ENCODE results near the gene DAB1.

DAB1 gene

DNA sequence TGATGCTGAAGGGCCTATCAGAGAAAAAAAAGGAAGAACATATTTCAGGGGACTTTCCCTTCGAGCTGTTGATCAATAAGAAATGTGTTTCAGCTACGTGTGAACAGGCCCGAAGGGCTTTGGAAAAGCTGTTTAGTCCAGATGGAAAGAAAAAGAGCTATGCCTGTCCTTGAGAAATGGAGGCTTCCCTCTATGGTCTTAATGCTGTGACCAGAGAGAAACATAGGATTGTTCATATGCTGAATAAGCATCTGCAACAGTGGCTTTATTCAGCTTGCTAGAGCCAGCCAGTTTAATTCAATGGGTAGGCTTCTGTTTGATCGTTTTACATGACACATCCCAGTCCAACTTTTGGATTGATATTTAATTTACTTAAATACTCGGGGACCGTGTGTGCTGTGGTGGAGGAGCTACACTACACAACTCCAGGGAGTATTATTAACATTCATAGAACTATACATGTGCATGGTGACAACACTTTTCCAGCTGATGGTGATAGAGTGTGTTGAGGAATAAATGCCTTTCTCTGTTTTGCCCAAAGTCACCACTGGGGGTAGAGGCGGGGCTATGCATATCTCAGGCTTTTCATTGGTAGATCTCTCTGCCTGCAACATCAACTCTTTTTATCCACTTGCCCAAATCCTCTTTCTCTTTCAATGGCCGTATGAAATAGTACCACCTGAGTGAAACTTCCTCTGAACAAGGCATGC lies 351.3 kb downstream of the DAB1 start:
- peak; percentile 22 for DNase-seq (ENCODE audit: low spot score)

DNA sequence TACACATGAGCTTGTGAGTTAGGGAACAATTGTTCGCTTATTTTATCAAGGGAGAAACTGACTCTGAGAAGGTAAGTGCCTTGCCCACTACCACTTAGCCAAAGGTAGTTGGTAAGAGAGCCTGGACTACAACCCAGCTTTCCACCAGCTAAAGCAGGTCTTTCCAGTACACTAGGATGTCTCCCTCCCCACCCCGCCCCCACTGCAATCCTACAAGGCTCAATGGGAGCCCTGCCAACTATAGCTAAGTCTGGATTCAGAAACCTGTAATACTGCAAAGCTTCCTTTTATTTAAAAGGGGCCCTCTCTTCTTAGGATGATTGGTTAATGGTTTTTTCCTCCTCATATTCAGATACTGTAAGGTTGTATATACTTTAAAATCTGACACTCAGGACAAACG lies 356.0 kb downstream of the DAB1 start:
- no peak for DNase-seq (ENCODE audit: low spot score)

GRCh38 chr1:57066980-57067610 lies 356.8 kb downstream of the DAB1 start:
- DNase-seq (ENCODE audit: low spot score), result no peak

- no peak for DNase-seq (ENCODE audit: low spot score)
These were observed 358.4 kb downstream of the DAB1 start for GRCh38 chr1:57065442-57065841.

DNA sequence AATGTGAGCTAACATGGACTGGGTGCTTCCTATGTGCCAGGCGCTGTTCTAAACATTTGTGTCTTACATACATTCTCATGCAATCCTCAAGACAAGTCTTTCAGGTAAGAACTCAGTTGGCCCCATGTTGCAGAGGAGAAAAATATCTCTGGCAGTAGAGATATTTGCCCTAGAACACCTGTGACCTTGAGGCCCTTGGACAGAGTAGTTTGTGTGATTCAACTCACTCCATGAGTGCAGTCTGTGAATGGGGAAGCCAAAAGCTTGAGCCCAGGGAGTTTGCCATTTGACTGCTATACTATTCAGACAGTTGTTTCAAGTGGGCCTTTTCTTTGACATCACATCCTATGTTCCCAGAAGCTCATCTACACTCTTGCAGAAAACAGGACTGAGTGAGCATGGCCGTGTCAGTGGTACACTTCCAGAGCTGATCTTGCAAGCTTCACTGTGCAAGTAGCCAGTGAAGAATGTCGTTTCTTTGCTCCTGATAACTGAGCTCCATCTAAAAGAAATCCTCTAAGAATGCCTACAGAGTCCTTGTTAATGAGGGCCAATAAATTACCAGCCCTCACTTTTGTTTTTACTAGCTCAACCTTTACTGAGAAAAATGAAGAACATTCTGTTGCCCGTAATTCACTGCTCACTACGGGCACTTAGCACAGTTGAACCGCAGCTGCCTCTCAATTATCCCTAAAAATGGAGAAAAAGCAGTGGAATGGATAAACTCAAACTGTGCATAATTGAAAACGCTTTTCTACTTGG lies 359.3 kb downstream of the DAB1 start:
- no peak for DNase-seq (ENCODE audit: low spot score)

GRCh38 chr1:57063406-57064125 lies 360.3 kb downstream of the DAB1 start:
- DNase-seq (ENCODE audit: low spot score), result no peak

- no peak for DNase-seq (ENCODE audit: low spot score)
These were observed 362.5 kb downstream of the DAB1 start for GRCh38 chr1:57061369-57061768.

- no peak for DNase-seq (ENCODE audit: low spot score)
These were observed 363.4 kb downstream of the DAB1 start for GRCh38 chr1:57060451-57060850.

DNA sequence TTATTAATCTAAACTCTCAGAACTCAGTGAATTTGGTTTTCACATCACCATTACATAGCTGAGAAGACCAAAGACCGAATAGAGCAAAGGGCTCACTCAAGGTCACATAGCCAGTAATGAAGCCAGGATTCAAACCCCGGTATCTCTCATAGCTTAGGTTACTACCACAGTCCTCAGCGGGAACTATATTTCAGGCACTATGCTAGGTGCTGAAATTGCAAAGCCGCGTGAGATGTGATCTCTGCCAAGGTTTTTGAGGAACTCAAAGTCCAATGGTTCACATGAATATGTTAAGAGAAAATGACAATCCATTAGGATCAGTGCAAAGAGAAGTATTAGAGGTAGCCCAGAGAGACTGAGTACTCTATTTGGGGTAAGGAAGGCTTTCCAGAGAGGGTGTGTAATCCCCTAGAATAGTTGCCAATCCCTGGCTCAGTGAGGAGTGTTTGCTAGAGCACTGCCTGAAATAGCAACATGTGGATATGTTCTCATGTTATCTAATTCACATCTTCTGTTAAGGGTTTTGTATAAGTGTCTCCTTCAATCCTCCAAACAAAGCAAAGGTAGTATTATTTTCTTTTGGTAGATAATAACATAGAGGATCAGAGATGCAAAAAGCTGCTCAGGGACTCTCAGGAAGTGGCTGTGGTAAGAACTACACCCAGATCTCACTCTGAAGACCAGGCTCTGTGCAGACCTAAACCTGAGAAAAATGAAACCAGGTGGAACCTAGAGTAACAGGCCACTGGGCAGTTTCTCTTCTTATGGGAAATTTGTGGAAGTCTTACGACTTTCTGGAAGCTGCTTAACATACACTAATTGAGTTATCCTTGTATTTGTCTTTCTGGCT lies 365.0 kb downstream of the DAB1 start:
- DNase-seq (ENCODE audit: low spot score), result no peak

DNA sequence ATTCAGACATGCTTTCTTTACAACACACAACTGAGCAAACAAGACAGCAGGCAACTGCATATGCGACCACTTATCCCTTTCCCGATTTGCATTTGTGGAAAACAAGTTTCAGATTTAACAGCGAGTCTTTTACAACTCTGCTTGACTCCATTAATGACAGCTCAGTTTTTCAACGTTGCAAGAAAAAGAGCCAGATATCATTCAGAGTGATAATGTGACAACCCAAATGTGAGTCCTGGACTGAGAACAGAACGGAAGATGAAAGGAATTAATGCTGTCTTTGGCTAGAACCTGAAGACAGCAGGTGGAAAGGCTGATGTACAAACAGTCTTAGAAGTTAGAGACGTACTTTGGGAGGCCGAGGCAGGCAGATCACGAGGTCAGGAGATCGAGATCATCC lies 375.0 kb downstream of the DAB1 start:
- no peak for DNase-seq (ENCODE audit: low spot score)

- no peak for DNase-seq (ENCODE audit: low spot score)
These were observed 377.4 kb downstream of the DAB1 start for GRCh38 chr1:57046462-57046861.

DNA sequence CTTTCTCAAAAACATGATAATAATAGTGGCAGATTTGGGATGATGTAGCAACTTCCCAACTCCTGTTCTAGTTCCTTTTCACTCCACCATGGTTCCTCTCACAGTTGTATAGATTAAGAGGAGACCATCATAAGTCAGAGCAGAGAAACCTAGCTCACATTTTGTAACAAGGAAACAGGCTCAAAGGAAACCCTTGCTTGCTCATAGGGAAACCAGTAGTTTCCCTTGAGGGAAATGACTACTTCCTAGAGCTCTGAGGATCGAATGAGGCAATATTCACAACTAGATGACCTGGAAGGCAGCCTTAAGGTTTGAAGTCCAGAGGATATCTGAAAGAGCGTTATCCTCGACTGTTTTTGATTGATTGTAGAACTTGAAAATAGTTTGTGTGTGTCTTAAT lies 382.0 kb downstream of the DAB1 start:
- DNase-seq (ENCODE audit: low spot score), result no peak

- no peak for DNase-seq (ENCODE audit: low spot score)
These were observed 383.0 kb downstream of the DAB1 start for GRCh38 chr1:57040811-57041210.

DNA sequence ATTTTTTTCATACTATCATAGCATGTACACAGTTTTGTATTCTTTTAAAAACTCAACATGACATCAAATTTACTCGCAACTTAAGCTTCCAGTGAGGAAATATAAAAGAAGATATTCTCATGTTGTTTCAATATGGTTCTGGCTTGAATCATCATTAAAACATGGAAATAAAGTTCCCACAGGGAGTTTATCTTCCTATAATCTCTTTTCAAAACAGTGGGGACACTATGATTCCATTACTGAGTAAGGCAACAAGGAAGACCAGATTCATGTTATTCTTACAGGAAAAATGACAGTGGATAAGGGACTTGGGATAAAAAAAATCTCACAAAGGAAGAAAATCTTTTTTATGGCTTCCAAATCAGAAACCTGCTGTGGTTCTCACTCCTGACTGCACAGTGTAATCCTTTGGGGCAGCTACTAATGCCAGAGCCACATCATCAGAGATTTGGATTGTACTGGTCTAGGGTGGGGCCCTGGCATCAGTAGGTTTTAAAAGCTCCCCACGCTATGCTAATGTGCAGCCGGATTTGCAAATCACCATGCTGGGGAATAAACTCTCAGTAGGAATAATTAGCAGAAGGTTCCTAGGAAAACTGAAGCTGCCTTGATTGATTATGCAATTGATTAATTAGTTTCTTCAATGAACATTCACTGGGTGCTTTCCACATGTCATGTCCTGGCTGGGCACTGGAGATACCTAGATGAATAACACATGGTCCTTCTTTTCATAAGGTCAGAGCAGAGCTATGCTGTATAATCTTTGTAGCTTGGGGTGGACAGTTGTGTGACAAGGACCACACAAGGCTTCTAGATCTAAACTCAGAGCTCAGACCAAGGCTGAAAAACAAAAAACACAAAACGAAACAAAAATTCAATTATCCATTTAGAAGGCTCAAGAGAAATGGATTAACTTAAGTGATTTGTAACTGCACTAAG lies 386.9 kb downstream of the DAB1 start:
- DNase-seq (ENCODE audit: low spot score), result no peak

DNA sequence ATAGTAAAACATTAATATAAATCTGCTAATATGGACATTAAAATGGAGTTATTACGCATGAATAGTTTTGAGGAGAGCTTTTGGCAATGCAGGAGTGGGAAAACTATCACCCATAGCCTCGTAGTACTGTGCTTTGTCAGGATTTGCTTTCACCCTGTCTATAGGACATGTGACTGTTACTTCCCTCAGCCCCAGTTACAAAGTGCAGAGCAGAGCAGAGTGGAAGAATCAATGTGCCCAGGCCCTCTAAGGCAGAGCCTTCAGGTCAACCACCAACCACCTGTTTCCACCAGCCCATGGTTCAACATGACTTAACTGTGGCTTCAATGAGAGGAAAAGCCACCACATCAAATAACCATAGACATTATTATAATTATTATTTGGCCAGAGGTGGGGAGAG lies 389.1 kb downstream of the DAB1 start:
- DNase-seq (ENCODE audit: low spot score), result no peak

- DNase-seq (ENCODE audit: low spot score), result no peak
These were observed 390.4 kb downstream of the DAB1 start for GRCh38 chr1:57033222-57034001.

GRCh38 chr1:57026624-57027354 lies 397.1 kb downstream of the DAB1 start:
- DNase-seq (ENCODE audit: low spot score), result no peak

DNA sequence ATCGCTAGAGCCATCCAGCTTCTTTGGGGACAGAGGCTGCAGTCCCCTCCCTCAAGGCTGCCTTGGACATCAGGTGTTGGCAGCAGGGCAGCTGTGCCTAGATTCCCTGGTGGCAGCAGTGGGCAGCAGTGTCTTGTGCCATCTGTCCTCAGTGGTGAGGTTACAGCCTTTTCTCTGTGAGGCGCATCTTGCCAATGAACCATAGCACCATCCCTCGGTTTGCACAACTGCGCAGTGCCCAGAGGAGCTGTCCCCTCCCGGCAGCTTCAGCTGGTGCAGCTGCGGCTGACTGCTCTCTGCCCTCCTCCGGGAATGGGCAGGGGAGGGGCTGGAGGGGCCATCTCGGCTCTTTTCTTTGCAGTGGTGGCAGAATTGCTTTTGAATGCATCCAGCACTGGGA lies 399.0 kb downstream of the DAB1 start:
- DNase-seq (ENCODE audit: low spot score), result no peak

- no peak for DNase-seq (ENCODE audit: low spot score)
These were observed 399.4 kb downstream of the DAB1 start for GRCh38 chr1:57024428-57024827.
